Endothelial cell of umbilical vein (primary cell): Measurements from ENCODE around the gene PDCD1LG2. TPM values are rescaled to one million over a fixed set of nuclear protein-coding genes. Genes with fewer than 3 reads are reported as not detected.

ENCODE experiments used
- BruUV-seq: library from RNA; stranded (reverse); fragments of 400-500 nt; replicated peaks from 2 replicates; lab custom pipeline; 2021; lab: Mats Ljungman, UMichigan
- CTCF ChIA-PET: fragments of 300-600, 350-600 bp; sonication (Branson Sonifier 250); formaldehyde crosslinking; loops from one replicate; lab custom pipeline; 2021; ENCODE audit warnings: antibody characterized with exemption, inconsistent platforms; lab: Charles Lee
- POLR2A ChIA-PET: fragments of 300-600, 350-600 bp; sonication (Branson Sonifier 250); formaldehyde crosslinking; loops from one replicate; lab custom pipeline; 2021; ENCODE audit warnings: antibody characterized with exemption, inconsistent platforms; lab: Charles Lee
- DNase-seq: peaks from one replicate; pipeline ENCODE4 v3.0.0-alpha.2; 2011; ENCODE audit warnings: low read depth, low spot score
- FAIRE-seq: peaks from 2 replicates; lab custom pipeline; 2011; peaks lifted over from hg19 to GRCh38; lab: Jason Lieb, UNC
- H2AFZ ChIP-seq: 2 replicates; pipeline ENCODE4 v1.6.0; 2012; ENCODE audit warnings: low read depth, low read length, control low read depth, inconsistent platforms
- H3K27ac ChIP-seq: 2 replicates; pipeline ENCODE4 v1.5.1; 2011; ENCODE audit warnings: low read depth, mild to moderate bottlenecking, control low read depth, low read length, moderate library complexity; ENCODE audit not compliant: insufficient read depth
- H3K27me3 ChIP-seq, 2 experiments: 2 replicates each; pipeline versions ENCODE4 v1.6.0 to v1.6.1; 2011; ENCODE audit warnings: low read length in 2 of 2, mixed read lengths in 1 of 2; ENCODE audit not compliant: control insufficient read depth in 2 of 2, insufficient read depth in 2 of 2
- H3K36me3 ChIP-seq, 2 experiments: 2 replicates in 1 of 2; 3 replicates in 1 of 2; pipeline ENCODE4 v1.5.1; 2011; ENCODE audit warnings: low read length in 2 of 2, mild to moderate bottlenecking in 1 of 2, moderate library complexity in 1 of 2; ENCODE audit not compliant: control insufficient read depth in 2 of 2, insufficient read depth in 2 of 2; ENCODE audit errors: extremely low read depth in 1 of 2
- H3K4me1 ChIP-seq: 3 replicates; pipeline ENCODE4 v1.5.1; 2011; ENCODE audit warnings: mild to moderate bottlenecking, low read length; ENCODE audit not compliant: control insufficient read depth, insufficient read depth; ENCODE audit errors: extremely low read depth
- H3K4me2 ChIP-seq: 2 replicates; pipeline ENCODE4 v1.6.1; 2011; ENCODE audit warnings: low read length, control low read depth, mixed read lengths; ENCODE audit not compliant: insufficient read depth
- H3K4me3 ChIP-seq, 3 experiments: fragments of 200-600 bp in 1 of 3; sonication (generic), shearing (Covaris generic) in 1 of 3; replicated peaks in 1 of 3; 2 replicates each; pipeline ENCODE4 v1.5.1; 2011 to 2016; ENCODE audit warnings: control low read depth in 3 of 3, low read length in 3 of 3, mild to moderate bottlenecking in 2 of 3, inconsistent platforms in 1 of 3, low read depth in 1 of 3, moderate library complexity in 1 of 3; ENCODE audit not compliant: insufficient read depth in 1 of 3
- H3K79me2 ChIP-seq: 2 replicates; pipeline ENCODE4 v1.6.0; 2012; ENCODE audit warnings: low read length, inconsistent platforms; ENCODE audit not compliant: control insufficient read depth, insufficient read depth
- H3K9ac ChIP-seq: replicated peaks from 2 replicates; pipeline ENCODE3; 2011; ENCODE audit warnings: low read length, control low read depth; ENCODE audit not compliant: insufficient read depth; ENCODE audit errors: extremely low read depth
- H3K9me1 ChIP-seq: replicated peaks from 3 replicates; pipeline ENCODE4 v1.6.0; 2011; ENCODE audit warnings: mild to moderate bottlenecking, low read length; ENCODE audit not compliant: control insufficient read depth, insufficient read depth; ENCODE audit errors: extremely low read depth
- H3K9me3 ChIP-seq: replicated peaks from 2 replicates; pipeline ENCODE4 v1.5.1; 2012; ENCODE audit warnings: low read length, inconsistent platforms; ENCODE audit not compliant: control insufficient read depth, insufficient read depth
- H4K20me1 ChIP-seq: replicated peaks from 2 replicates; pipeline ENCODE3; 2011; ENCODE audit warnings: mild to moderate bottlenecking, low read length; ENCODE audit not compliant: control insufficient read depth, insufficient read depth; ENCODE audit errors: extremely low read depth
- EZH2 ChIP-seq: IDR thresholded peaks from 2 replicates; pipeline ENCODE4 v1.6.1; 2012; ENCODE audit warnings: borderline replicate concordance, low read depth, mild to moderate bottlenecking, moderate library complexity, low read length, inconsistent platforms; ENCODE audit not compliant: severe bottlenecking
- FOS ChIP-seq: IDR thresholded peaks from 2 replicates; pipeline ENCODE4 v1.6.1; 2011; ENCODE audit warnings: mild to moderate bottlenecking, low read length, moderate library complexity, borderline replicate concordance; ENCODE audit not compliant: insufficient read depth
- GATA2 ChIP-seq: IDR thresholded peaks from 2 replicates; pipeline ENCODE4 v1.7.0; 2011; ENCODE audit warnings: low read depth, mild to moderate bottlenecking, moderate library complexity, mixed read lengths, low read length; ENCODE audit not compliant: insufficient read length, insufficient read depth
- JUN ChIP-seq: IDR thresholded peaks from 2 replicates; pipeline ENCODE4 v1.6.1; 2011; ENCODE audit warnings: borderline replicate concordance, low read depth; ENCODE audit not compliant: insufficient read length, insufficient read depth
- MAX ChIP-seq: IDR thresholded peaks from 2 replicates; pipeline ENCODE4 v1.6.1; 2011; ENCODE audit not compliant: insufficient read depth, insufficient read length
- MYC ChIP-seq: IDR thresholded peaks from one replicate; pipeline ENCODE4 v1.6.1; 2011; ENCODE audit warnings: mild to moderate bottlenecking, low read depth, low read length
- POLR2A ChIP-seq: IDR thresholded peaks from 2 replicates; pipeline ENCODE4 v1.6.1; 2012; ENCODE audit warnings: low read depth, mild to moderate bottlenecking, control low read depth, low read length
- POLR2AphosphoS5 ChIP-seq: IDR thresholded peaks from 2 replicates; pipeline ENCODE4 v1.6.1; 2012; ENCODE audit warnings: low read depth, mild to moderate bottlenecking, control low read depth, low read length, moderate library complexity; ENCODE audit not compliant: insufficient read depth
- dilution Hi-C: fragments of 300-500 bp; cut with MboI; formaldehyde crosslinking; loops from one replicate; pipeline ENCODE4 v1.15.0; 2019; ENCODE audit warnings: low sequenced_read_pairs; ENCODE audit not compliant: extremely low pct_ligation_motif_present
- intact Hi-C: fragments of 100-400 bp; cut with micrococcal nuclease; formaldehyde crosslinking; loops from one replicate; pipeline ENCODE4 v1.10.0; 2022
- polyA plus RNA-seq, 4 experiments: library from polyadenylated mRNA; depleted of rRNA in 3 of 4; stranded (reverse) in 3 of 4; unstranded in 1 of 4; fragments of >200 nt; gene quantifications; 2 replicates each; pipeline versions ENCODE4 v1.2.1 to v1.2.3, GENCODE V29; 2011 to 2012; ENCODE audit warnings: missing spikeins in 1 of 4
- total RNA-seq: library from RNA; stranded (reverse); gene quantifications from 2 replicates; pipeline ENCODE4 v1.2.3, GENCODE V29; 2021
- TF ChIP-seq, protein P1 (sequence below), 2 donors: IDR thresholded peaks; 1 replicate in 1 of 2; 2 replicates in 1 of 2; pipeline ENCODE4 v1.5.1; 2011; ENCODE audit warnings: low read length in 2 of 2, mild to moderate bottlenecking in 2 of 2, moderate library complexity in 2 of 2, control low read depth in 1 of 2, inconsistent platforms in 1 of 2, low read depth in 1 of 2; ENCODE audit not compliant: insufficient read depth in 1 of 2; ENCODE audit errors: extremely low read depth in 1 of 2

PDCD1LG2 gene
- total and polyA plus RNA-seq, 2 donors (not counting 3 experiments of a cell fraction or from before 2014, with no cell fraction given): 7.9 to 9.5 TPM

DNA sequence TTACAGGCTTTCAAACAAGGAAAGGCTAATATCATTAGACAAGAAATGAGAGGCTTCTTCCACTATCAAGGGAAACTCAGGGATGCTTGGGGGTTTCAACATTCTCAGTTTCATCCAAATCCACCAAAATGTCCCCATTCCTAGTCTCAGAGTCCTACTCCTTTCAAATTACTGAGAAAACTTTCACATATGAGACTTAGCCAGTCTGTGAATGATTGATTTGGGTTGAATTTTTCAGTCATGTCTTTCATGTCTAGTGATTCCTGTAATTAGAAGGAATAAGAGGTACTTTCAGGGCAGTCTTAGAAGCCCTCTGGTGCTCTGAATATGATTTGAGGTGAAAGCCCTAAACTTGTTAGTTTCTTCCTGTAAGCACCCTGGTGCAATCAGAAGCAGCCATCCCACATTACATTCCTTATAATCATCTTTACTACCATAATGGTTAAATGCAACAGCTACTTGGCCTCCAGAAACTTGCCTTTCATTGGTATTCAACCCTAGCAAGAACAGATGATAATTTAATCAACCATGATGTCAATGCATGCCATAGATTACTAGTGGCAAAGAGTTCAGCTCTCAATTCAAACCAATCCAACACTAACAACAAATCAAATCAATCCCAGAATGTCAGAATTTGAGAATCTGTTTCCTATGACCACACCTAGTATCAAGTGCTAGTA lies 67.8 kb downstream of the PDCD1LG2 start:
- H3K79me2 ChIP-seq: no peaks in the 10 kb centered on the region
- FAIRE-seq: no peak
- no peak overlapping the region for H3K4me2 ChIP-seq
- no peaks in the 10 kb centered on the region for H3K36me3 ChIP-seq
- ChIA-PET CTCF (interaction anchor here (0.6 to 1.7 kb wide), 2 partner anchors 96 to 128 kb away, joined by 3 to 5 read pairs; partner anchors contain the start of gene CD274), POLR2A (no interaction called here)
- H3K4me3 ChIP-seq: no peak overlapping the region
- H4K20me1 ChIP-seq: no peaks in the 10 kb centered on the region
- no peak for DNase-seq
- no peak overlapping the region for H2AFZ ChIP-seq
- H3K9me3 ChIP-seq: no peaks in the 10 kb centered on the region
- H3K9ac ChIP-seq: no peak overlapping the region
- H3K4me1 ChIP-seq: peaks cover 15% of the 10 kb centered on the region
- H3K9me1 ChIP-seq: no peaks in the 10 kb centered on the region
- TF ChIP-seq POLR2A: no peak
- no peak for TF ChIP-seq MYC
- no peak for TF ChIP-seq EZH2
- TF ChIP-seq, protein P1, sequence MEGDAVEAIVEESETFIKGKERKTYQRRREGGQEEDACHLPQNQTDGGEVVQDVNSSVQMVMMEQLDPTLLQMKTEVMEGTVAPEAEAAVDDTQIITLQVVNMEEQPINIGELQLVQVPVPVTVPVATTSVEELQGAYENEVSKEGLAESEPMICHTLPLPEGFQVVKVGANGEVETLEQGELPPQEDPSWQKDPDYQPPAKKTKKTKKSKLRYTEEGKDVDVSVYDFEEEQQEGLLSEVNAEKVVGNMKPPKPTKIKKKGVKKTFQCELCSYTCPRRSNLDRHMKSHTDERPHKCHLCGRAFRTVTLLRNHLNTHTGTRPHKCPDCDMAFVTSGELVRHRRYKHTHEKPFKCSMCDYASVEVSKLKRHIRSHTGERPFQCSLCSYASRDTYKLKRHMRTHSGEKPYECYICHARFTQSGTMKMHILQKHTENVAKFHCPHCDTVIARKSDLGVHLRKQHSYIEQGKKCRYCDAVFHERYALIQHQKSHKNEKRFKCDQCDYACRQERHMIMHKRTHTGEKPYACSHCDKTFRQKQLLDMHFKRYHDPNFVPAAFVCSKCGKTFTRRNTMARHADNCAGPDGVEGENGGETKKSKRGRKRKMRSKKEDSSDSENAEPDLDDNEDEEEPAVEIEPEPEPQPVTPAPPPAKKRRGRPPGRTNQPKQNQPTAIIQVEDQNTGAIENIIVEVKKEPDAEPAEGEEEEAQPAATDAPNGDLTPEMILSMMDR (IDR thresholded peaks at IDR 0.05; ENCODE audit: extremely low read depth in 1 of 2, insufficient read depth in 1 of 2, low read depth in 1 of 2, low read length in 2 of 2): no peak
- no peak for TF ChIP-seq POLR2AphosphoS5
- TF ChIP-seq MAX: no peak
- no peak for TF ChIP-seq JUN
- TF ChIP-seq FOS: no peak
- no peak for TF ChIP-seq GATA2
- no TSS peak for BruUV-seq
- dilution Hi-C loops (no loop called here), intact Hi-C loops (no loop called here)
- H3K27me3 ChIP-seq: no peaks in the 10 kb centered on the region
- no peak overlapping the region for H3K27ac ChIP-seq
